HTERT RPE-1 (cell line): ENCODE results near the gene SLC15A5.

Source experiments
- in situ Hi-C: fragments of 300-500 bp; cut with MboI; formaldehyde crosslinking; loops from 4 replicates; pipeline ENCODE4 v1.14.3; 2020; ENCODE audit warnings: low sequenced_read_pairs

Gene SLC15A5

GRCh38 chr12:16277585-16277984, at the start of gene SLC15A5:
Gene SLC15A5 (minus strand): TSS chr12:16277685. CDS start chr12:16277685, 0 bp downstream.
- in situ Hi-C loops: no loop called here

GRCh38 chr12:16325426-16325825, 47.9 kb upstream of the SLC15A5 start:
- in situ Hi-C loops: no loop called here

- in situ Hi-C loops: no loop called here
Observed at GRCh38 chr12:16324772-16325171, 47.3 kb upstream of the SLC15A5 start.

GRCh38 chr12:16324272-16324671, 46.8 kb upstream of the SLC15A5 start:
- in situ Hi-C loops: no loop called here

- in situ Hi-C loops: no loop called here
Observed at GRCh38 chr12:16323638-16324037, 46.2 kb upstream of the SLC15A5 start.

- in situ Hi-C loops: no loop called here
Observed at GRCh38 chr12:16323010-16323409, 45.5 kb upstream of the SLC15A5 start.

- in situ Hi-C loops: no loop called here
Observed at GRCh38 chr12:16310934-16311333, 33.4 kb upstream of the SLC15A5 start.

GRCh38 chr12:16307856-16308475, 30.5 kb upstream of the SLC15A5 start:
- in situ Hi-C loops: no loop called here

- in situ Hi-C loops: no loop called here
Observed at GRCh38 chr12:16303939-16304338, 26.5 kb upstream of the SLC15A5 start.

- in situ Hi-C loops: no loop called here
Observed at GRCh38 chr12:16300736-16301135, 23.3 kb upstream of the SLC15A5 start.

- in situ Hi-C loops: no loop called here
Observed at GRCh38 chr12:16300122-16300521, 22.6 kb upstream of the SLC15A5 start.

- in situ Hi-C loops: no loop called here
Observed at GRCh38 chr12:16299403-16299802, 21.9 kb upstream of the SLC15A5 start.

- in situ Hi-C loops: no loop called here
Observed at GRCh38 chr12:16297521-16297920, 20.0 kb upstream of the SLC15A5 start.

- in situ Hi-C loops: no loop called here
Observed at GRCh38 chr12:16294376-16294956, 17.0 kb upstream of the SLC15A5 start.

GRCh38 chr12:16291032-16291431, 13.5 kb upstream of the SLC15A5 start:
- in situ Hi-C loops: no loop called here

GRCh38 chr12:16285586-16285985, 8.1 kb upstream of the SLC15A5 start:
- in situ Hi-C loops: no loop called here

GRCh38 chr12:16282978-16283377, 5.5 kb upstream of the SLC15A5 start:
- in situ Hi-C loops: no loop called here

- in situ Hi-C loops: no loop called here
Observed at GRCh38 chr12:16282081-16282480, 4.6 kb upstream of the SLC15A5 start.

GRCh38 chr12:16281157-16281556, 3.7 kb upstream of the SLC15A5 start:
- in situ Hi-C loops: no loop called here

- in situ Hi-C loops: no loop called here
Observed at GRCh38 chr12:16272222-16272621, 5.3 kb downstream of the SLC15A5 start.

GRCh38 chr12:16271062-16271461, 6.4 kb downstream of the SLC15A5 start:
- in situ Hi-C loops: no loop called here

- in situ Hi-C loops: no loop called here
Observed at GRCh38 chr12:16269946-16270345, 7.5 kb downstream of the SLC15A5 start.

- in situ Hi-C loops: no loop called here
Observed at GRCh38 chr12:16266085-16266484, 11.4 kb downstream of the SLC15A5 start.
